GM12872 (cell line): ENCODE data around the gene TMOD2.

Source experiments
- CTCF ChIP-seq: IDR thresholded peaks from 3 replicates; pipeline ENCODE4 v1.5.1; 2011; ENCODE audit warnings: low read depth, mild to moderate bottlenecking, low read length, moderate library complexity; ENCODE audit not compliant: insufficient read depth

The TMOD2 gene

GRCh38 chr15:51809457-51809856 lies 58.1 kb downstream of the TMOD2 start:
- TF ChIP-seq CTCF: no peak

GRCh38 chr15:51812598-51812997 lies 61.2 kb downstream of the TMOD2 start:
- no peak for TF ChIP-seq CTCF

- TF ChIP-seq CTCF: no peak
These were observed 63.2 kb downstream of the TMOD2 start for GRCh38 chr15:51814606-51815005.

GRCh38 chr15:51816611-51817010 lies 65.2 kb downstream of the TMOD2 start:
- TF ChIP-seq CTCF: no peak

GRCh38 chr15:51818150-51818549 lies 66.8 kb downstream of the TMOD2 start:
- TF ChIP-seq CTCF: no peak

- TF ChIP-seq CTCF: no peak
These were observed 74.3 kb downstream of the TMOD2 start for GRCh38 chr15:51825698-51826097.

GRCh38 chr15:51828621-51829375 lies 77.4 kb downstream of the TMOD2 start:
- TF ChIP-seq CTCF: no peak
